WTC11 (cell line): ENCODE results near the gene SPOUT1.

ENCODE experiments used
- CTCF ChIP-seq: fragments of 200-600 bp; IDR thresholded peaks from 2 replicates; pipeline ENCODE4 v1.8.0; 2022; ENCODE audit warnings: antibody characterized with exemption
- NFE2L1 ChIP-seq: sonication (generic); formaldehyde crosslinking; IDR thresholded peaks from 2 replicates; pipeline ENCODE4 v1.8.1; 2023; ENCODE audit warnings: missing genetic modification reagents
- NR2C2 ChIP-seq: sonication (generic); formaldehyde crosslinking; IDR thresholded peaks from 2 replicates; pipeline ENCODE4 v1.8.0; 2022; ENCODE audit warnings: mild to moderate bottlenecking, missing genetic modification reagents
- STAT6 ChIP-seq: sonication (generic); formaldehyde crosslinking; conservative IDR thresholded peaks from 2 replicates; pipeline ENCODE4 v1.8.1; 2023; ENCODE audit warnings: mild to moderate bottlenecking, low read depth, missing genetic modification reagents, moderate library complexity
- TCF7 ChIP-seq: sonication (generic); formaldehyde crosslinking; IDR thresholded peaks from 2 replicates; pipeline ENCODE4 v1.8.0; 2022; ENCODE audit warnings: mild to moderate bottlenecking, low read depth, missing genetic modification reagents, moderate library complexity
- TF ChIP-seq, protein P1 (sequence below): sonication (generic); formaldehyde crosslinking; IDR thresholded peaks from 2 replicates; pipeline ENCODE4 v1.8.1; 2022; ENCODE audit warnings: low read depth, missing genetic modification reagents, borderline replicate concordance
- TF ChIP-seq, protein P2 (sequence below): sonication (generic); formaldehyde crosslinking; IDR thresholded peaks from 2 replicates; pipeline ENCODE4 v1.8.0; 2022; ENCODE audit warnings: mild to moderate bottlenecking, missing genetic modification reagents
- TF ChIP-seq, protein P3 (sequence below): sonication (generic); formaldehyde crosslinking; IDR thresholded peaks from 2 replicates; pipeline ENCODE4 v1.8.0; 2022; ENCODE audit warnings: mild to moderate bottlenecking, missing genetic modification reagents
- TF ChIP-seq, protein P4 (sequence below): sonication (generic); formaldehyde crosslinking; IDR thresholded peaks from 2 replicates; pipeline ENCODE4 v1.8.1; 2022; ENCODE audit warnings: mild to moderate bottlenecking, missing genetic modification reagents, moderate library complexity, borderline replicate concordance

- TF ChIP-seq, protein P1, sequence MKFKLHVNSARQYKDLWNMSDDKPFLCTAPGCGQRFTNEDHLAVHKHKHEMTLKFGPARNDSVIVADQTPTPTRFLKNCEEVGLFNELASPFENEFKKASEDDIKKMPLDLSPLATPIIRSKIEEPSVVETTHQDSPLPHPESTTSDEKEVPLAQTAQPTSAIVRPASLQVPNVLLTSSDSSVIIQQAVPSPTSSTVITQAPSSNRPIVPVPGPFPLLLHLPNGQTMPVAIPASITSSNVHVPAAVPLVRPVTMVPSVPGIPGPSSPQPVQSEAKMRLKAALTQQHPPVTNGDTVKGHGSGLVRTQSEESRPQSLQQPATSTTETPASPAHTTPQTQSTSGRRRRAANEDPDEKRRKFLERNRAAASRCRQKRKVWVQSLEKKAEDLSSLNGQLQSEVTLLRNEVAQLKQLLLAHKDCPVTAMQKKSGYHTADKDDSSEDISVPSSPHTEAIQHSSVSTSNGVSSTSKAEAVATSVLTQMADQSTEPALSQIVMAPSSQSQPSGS: no peak
- no peak for TF ChIP-seq CTCF
- no peak for TF ChIP-seq NFE2L1 (CRISPR knock-in tag)
- TF ChIP-seq, protein P2, sequence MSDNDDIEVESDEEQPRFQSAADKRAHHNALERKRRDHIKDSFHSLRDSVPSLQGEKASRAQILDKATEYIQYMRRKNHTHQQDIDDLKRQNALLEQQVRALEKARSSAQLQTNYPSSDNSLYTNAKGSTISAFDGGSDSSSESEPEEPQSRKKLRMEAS (CRISPR knock-in tag): no peak
- no peak for TF ChIP-seq NR2C2 (CRISPR knock-in tag)
- no peak for TF ChIP-seq STAT6
- TF ChIP-seq TCF7: no peak
- TF ChIP-seq, protein P3, sequence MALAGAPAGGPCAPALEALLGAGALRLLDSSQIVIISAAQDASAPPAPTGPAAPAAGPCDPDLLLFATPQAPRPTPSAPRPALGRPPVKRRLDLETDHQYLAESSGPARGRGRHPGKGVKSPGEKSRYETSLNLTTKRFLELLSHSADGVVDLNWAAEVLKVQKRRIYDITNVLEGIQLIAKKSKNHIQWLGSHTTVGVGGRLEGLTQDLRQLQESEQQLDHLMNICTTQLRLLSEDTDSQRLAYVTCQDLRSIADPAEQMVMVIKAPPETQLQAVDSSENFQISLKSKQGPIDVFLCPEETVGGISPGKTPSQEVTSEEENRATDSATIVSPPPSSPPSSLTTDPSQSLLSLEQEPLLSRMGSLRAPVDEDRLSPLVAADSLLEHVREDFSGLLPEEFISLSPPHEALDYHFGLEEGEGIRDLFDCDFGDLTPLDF: no peak
- TF ChIP-seq, protein P4, sequence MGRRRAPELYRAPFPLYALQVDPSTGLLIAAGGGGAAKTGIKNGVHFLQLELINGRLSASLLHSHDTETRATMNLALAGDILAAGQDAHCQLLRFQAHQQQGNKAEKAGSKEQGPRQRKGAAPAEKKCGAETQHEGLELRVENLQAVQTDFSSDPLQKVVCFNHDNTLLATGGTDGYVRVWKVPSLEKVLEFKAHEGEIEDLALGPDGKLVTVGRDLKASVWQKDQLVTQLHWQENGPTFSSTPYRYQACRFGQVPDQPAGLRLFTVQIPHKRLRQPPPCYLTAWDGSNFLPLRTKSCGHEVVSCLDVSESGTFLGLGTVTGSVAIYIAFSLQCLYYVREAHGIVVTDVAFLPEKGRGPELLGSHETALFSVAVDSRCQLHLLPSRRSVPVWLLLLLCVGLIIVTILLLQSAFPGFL (CRISPR knock-in tag): no peak
Measured at GRCh38 chr9:128840524-128840923, 10.9 kb upstream of the SPOUT1 start.
